ENCODE results near the gene OR52E5.

Gene OR52E5

GRCh38 chr11:5891216-5891800 lies 1.7 kb upstream of the OR52E5 start:
- H2AFZ ChIP-seq (ENCODE audit: low read length, unreplicated experiment): no peak overlapping the region
- H3K27me3 ChIP-seq (ENCODE audit: insufficient read depth, low read length): peaks cover 43% of the 10 kb centered on the region
- H3K4me1 ChIP-seq (ENCODE audit: control insufficient read depth, insufficient read depth, low read length, unreplicated experiment): no peaks in the 10 kb centered on the region
- no peaks in the 10 kb centered on the region for H3K79me2 ChIP-seq (ENCODE audit: control insufficient read depth, insufficient read depth, low read length, unreplicated experiment)
- H3K27ac ChIP-seq (ENCODE audit: low read depth, low read length): no peak overlapping the region
- H3K4me3 ChIP-seq (ENCODE audit: low read depth, low read length): no peak overlapping the region
- H3K36me3 ChIP-seq (ENCODE audit: insufficient read depth, low read length): no peaks in the 10 kb centered on the region

GRCh38 chr11:5899534-5899933 lies 6.5 kb downstream of the OR52E5 start:
- Histone ChIP-seq H3K27ac (ENCODE audit: low read depth, low read length) (no peak overlapping the region), H3K4me1 (ENCODE audit: control insufficient read depth, insufficient read depth, low read length, unreplicated experiment) (no peaks in the 10 kb centered on the region), H2AFZ (ENCODE audit: low read length, unreplicated experiment) (no peak overlapping the region), H3K36me3 (ENCODE audit: insufficient read depth, low read length) (no peaks in the 10 kb centered on the region), H3K27me3 (ENCODE audit: insufficient read depth, low read length) (peaks cover 14% of the 10 kb centered on the region; the same call in 1 of the 2 replicates), H3K79me2 (ENCODE audit: control insufficient read depth, insufficient read depth, low read length, unreplicated experiment) (no peaks in the 10 kb centered on the region), H3K4me3 (ENCODE audit: low read depth, low read length) (no peak overlapping the region)

GRCh38 chr11:5910540-5910939 lies 17.5 kb downstream of the OR52E5 start:
- Histone ChIP-seq H3K79me2 (ENCODE audit: control insufficient read depth, insufficient read depth, low read length, unreplicated experiment) (no peaks in the 10 kb centered on the region), H2AFZ (ENCODE audit: low read length, unreplicated experiment) (no peak overlapping the region), H3K4me3 (ENCODE audit: low read depth, low read length) (no peak overlapping the region), H3K4me1 (ENCODE audit: control insufficient read depth, insufficient read depth, low read length, unreplicated experiment) (no peaks in the 10 kb centered on the region), H3K27me3 (ENCODE audit: insufficient read depth, low read length) (no peaks in the 10 kb centered on the region), H3K36me3 (ENCODE audit: insufficient read depth, low read length) (no peaks in the 10 kb centered on the region), H3K27ac (ENCODE audit: low read depth, low read length) (no peak overlapping the region)

GRCh38 chr11:5922749-5923426 lies 29.9 kb downstream of the OR52E5 start:
- Histone ChIP-seq H3K4me1 (ENCODE audit: control insufficient read depth, insufficient read depth, low read length, unreplicated experiment) (no peaks in the 10 kb centered on the region), H3K27ac (ENCODE audit: low read depth, low read length) (no peak overlapping the region), H2AFZ (ENCODE audit: low read length, unreplicated experiment) (no peak overlapping the region), H3K79me2 (ENCODE audit: control insufficient read depth, insufficient read depth, low read length, unreplicated experiment) (no peaks in the 10 kb centered on the region), H3K27me3 (ENCODE audit: insufficient read depth, low read length) (no peaks in the 10 kb centered on the region), H3K36me3 (ENCODE audit: insufficient read depth, low read length) (no peaks in the 10 kb centered on the region), H3K4me3 (ENCODE audit: low read depth, low read length) (no peak overlapping the region)

GRCh38 chr11:5923427-5923776 lies 30.4 kb downstream of the OR52E5 start:
- Histone ChIP-seq H3K4me1 (ENCODE audit: control insufficient read depth, insufficient read depth, low read length, unreplicated experiment) (no peaks in the 10 kb centered on the region), H3K27ac (ENCODE audit: low read depth, low read length) (no peak overlapping the region), H3K27me3 (ENCODE audit: insufficient read depth, low read length) (no peaks in the 10 kb centered on the region), H3K4me3 (ENCODE audit: low read depth, low read length) (no peak overlapping the region), H3K79me2 (ENCODE audit: control insufficient read depth, insufficient read depth, low read length, unreplicated experiment) (no peaks in the 10 kb centered on the region), H2AFZ (ENCODE audit: low read length, unreplicated experiment) (no peak overlapping the region), H3K36me3 (ENCODE audit: insufficient read depth, low read length) (no peaks in the 10 kb centered on the region)

- no peak overlapping the region for H3K4me3 ChIP-seq (ENCODE audit: low read depth, low read length)
- H3K79me2 ChIP-seq (ENCODE audit: control insufficient read depth, insufficient read depth, low read length, unreplicated experiment): no peaks in the 10 kb centered on the region
- no peaks in the 10 kb centered on the region for H3K4me1 ChIP-seq (ENCODE audit: control insufficient read depth, insufficient read depth, low read length, unreplicated experiment)
- no peaks in the 10 kb centered on the region for H3K36me3 ChIP-seq (ENCODE audit: insufficient read depth, low read length)
- no peak overlapping the region for H3K27ac ChIP-seq (ENCODE audit: low read depth, low read length)
- H2AFZ ChIP-seq (ENCODE audit: low read length, unreplicated experiment): no peak overlapping the region
- H3K27me3 ChIP-seq (ENCODE audit: insufficient read depth, low read length): no peaks in the 10 kb centered on the region
These were observed 30.8 kb downstream of the OR52E5 start for GRCh38 chr11:5923794-5924193.

GRCh38 chr11:5928271-5928670 lies 35.3 kb downstream of the OR52E5 start:
- no peaks in the 10 kb centered on the region for H3K4me1 ChIP-seq (ENCODE audit: control insufficient read depth, insufficient read depth, low read length, unreplicated experiment)
- no peaks in the 10 kb centered on the region for H3K36me3 ChIP-seq (ENCODE audit: insufficient read depth, low read length)
- no peaks in the 10 kb centered on the region for H3K27me3 ChIP-seq (ENCODE audit: insufficient read depth, low read length)
- H2AFZ ChIP-seq (ENCODE audit: low read length, unreplicated experiment): no peak overlapping the region
- no peak overlapping the region for H3K4me3 ChIP-seq (ENCODE audit: low read depth, low read length)
- H3K27ac ChIP-seq (ENCODE audit: low read depth, low read length): no peak overlapping the region
- H3K79me2 ChIP-seq (ENCODE audit: control insufficient read depth, insufficient read depth, low read length, unreplicated experiment): no peaks in the 10 kb centered on the region

- no peak overlapping the region for H2AFZ ChIP-seq (ENCODE audit: low read length, unreplicated experiment)
- no peaks in the 10 kb centered on the region for H3K4me1 ChIP-seq (ENCODE audit: control insufficient read depth, insufficient read depth, low read length, unreplicated experiment)
- no peak overlapping the region for H3K27ac ChIP-seq (ENCODE audit: low read depth, low read length)
- H3K79me2 ChIP-seq (ENCODE audit: control insufficient read depth, insufficient read depth, low read length, unreplicated experiment): no peaks in the 10 kb centered on the region
- H3K4me3 ChIP-seq (ENCODE audit: low read depth, low read length): no peak overlapping the region
- H3K36me3 ChIP-seq (ENCODE audit: insufficient read depth, low read length): no peaks in the 10 kb centered on the region
- H3K27me3 ChIP-seq (ENCODE audit: insufficient read depth, low read length): no peaks in the 10 kb centered on the region
These were observed 35.8 kb downstream of the OR52E5 start for GRCh38 chr11:5928811-5929210.

GRCh38 chr11:5929571-5930368 lies 36.8 kb downstream of the OR52E5 start:
- Histone ChIP-seq H3K36me3 (ENCODE audit: insufficient read depth, low read length) (no peaks in the 10 kb centered on the region), H3K79me2 (ENCODE audit: control insufficient read depth, insufficient read depth, low read length, unreplicated experiment) (no peaks in the 10 kb centered on the region), H2AFZ (ENCODE audit: low read length, unreplicated experiment) (no peak overlapping the region), H3K4me3 (ENCODE audit: low read depth, low read length) (no peak overlapping the region), H3K27me3 (ENCODE audit: insufficient read depth, low read length) (no peaks in the 10 kb centered on the region), H3K27ac (ENCODE audit: low read depth, low read length) (no peak overlapping the region), H3K4me1 (ENCODE audit: control insufficient read depth, insufficient read depth, low read length, unreplicated experiment) (no peaks in the 10 kb centered on the region)

GRCh38 chr11:5930614-5931013 lies 37.6 kb downstream of the OR52E5 start:
- H3K4me1 ChIP-seq (ENCODE audit: control insufficient read depth, insufficient read depth, low read length, unreplicated experiment): no peaks in the 10 kb centered on the region
- H3K27me3 ChIP-seq (ENCODE audit: insufficient read depth, low read length): no peaks in the 10 kb centered on the region

GRCh38 chr11:5931061-5931460 lies 38.1 kb downstream of the OR52E5 start:
- Histone ChIP-seq H3K4me3 (ENCODE audit: low read depth, low read length) (no peak overlapping the region), H3K4me1 (ENCODE audit: control insufficient read depth, insufficient read depth, low read length, unreplicated experiment) (no peaks in the 10 kb centered on the region), H3K36me3 (ENCODE audit: insufficient read depth, low read length) (no peaks in the 10 kb centered on the region), H3K27me3 (ENCODE audit: insufficient read depth, low read length) (no peaks in the 10 kb centered on the region), H3K79me2 (ENCODE audit: control insufficient read depth, insufficient read depth, low read length, unreplicated experiment) (no peaks in the 10 kb centered on the region), H2AFZ (ENCODE audit: low read length, unreplicated experiment) (no peak overlapping the region), H3K27ac (ENCODE audit: low read depth, low read length) (no peak overlapping the region)

More at GRCh38 chr11:5930614-5931013, 37.6 kb downstream of the OR52E5 start:
- Histone ChIP-seq H3K4me3 (ENCODE audit: low read depth, low read length) (no peak overlapping the region), H3K36me3 (ENCODE audit: insufficient read depth, low read length) (no peaks in the 10 kb centered on the region), H3K79me2 (ENCODE audit: control insufficient read depth, insufficient read depth, low read length, unreplicated experiment) (no peaks in the 10 kb centered on the region), H2AFZ (ENCODE audit: low read length, unreplicated experiment) (no peak overlapping the region), H3K27ac (ENCODE audit: low read depth, low read length) (no peak overlapping the region)

Data from ACC112 (cell line).